ENCODE measurements around the gene BCORL1. TPM values are rescaled to one million over a fixed set of nuclear protein-coding genes. Genes with fewer than 3 reads are reported as not detected.

BCORL1 gene
- total and polyA plus RNA-seq, 2 of the 8 experiments (the other 6 are each of a cell fraction or from before 2014, with no cell fraction given) = 1.4 to 6.2 TPM

DNA sequence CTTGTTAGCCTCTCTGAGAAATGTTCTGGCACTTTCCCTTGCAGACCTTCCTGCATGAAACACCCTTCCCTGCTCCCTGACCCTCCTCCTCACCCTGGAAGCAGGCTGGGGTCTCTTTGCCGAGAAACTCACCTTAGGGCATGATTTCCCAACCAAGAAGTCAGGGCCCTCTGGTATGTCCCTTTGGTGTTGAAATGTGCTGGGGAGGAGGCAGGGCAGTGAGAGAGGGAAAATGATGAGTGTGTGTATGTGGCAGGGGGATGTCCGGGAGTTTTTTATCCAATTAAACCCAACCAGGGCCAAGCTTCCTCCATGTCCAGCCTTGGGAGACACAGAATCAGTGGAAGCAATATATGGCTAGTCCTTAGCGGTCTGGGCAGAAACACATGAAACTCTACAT lies 122.8 kb downstream of the BCORL1 start:
- H4K91ac ChIP-seq (replicated peaks; ENCODE audit: insufficient read length, low read length) = no peak overlapping the region
- H3K4me3 ChIP-seq (ENCODE audit: extremely low read depth in 1 of 4, insufficient read depth in 2 of 4, low read depth in 3 of 4, low read length in 4 of 4) = no peak overlapping the region
- H3K4ac ChIP-seq (replicated peaks; ENCODE audit: insufficient read length, low read depth, low read length) = no peak overlapping the region
- no peak overlapping the region for H2BK15ac ChIP-seq (ENCODE audit: low read length)
- H3K27ac ChIP-seq (ENCODE audit: low read depth, low read length) = no peak overlapping the region
- H3K27me3 ChIP-seq (replicated peaks in 1 of 4; ENCODE audit: control insufficient read depth in 3 of 4, extremely low read depth in 1 of 4, insufficient read depth in 3 of 4, low read length in 3 of 4) = peaks cover 12 to 21% (median 17%) of the 10 kb centered on the region in 4 experiments; a peak in 6 of 7 replicates
- POLR2A ChIA-PET (ENCODE audit: partially characterized antibody) = no interaction called here
- no peak overlapping the region for H2BK120ac ChIP-seq (replicated peaks; ENCODE audit: low read depth, low read length)
- no peaks in the 10 kb centered on the region for H3K79me1 ChIP-seq (ENCODE audit: low read depth, low read length)
- DNase-seq (ENCODE audit: low read depth in 1 of 2, low spot score in 2 of 2) (no peak), FAIRE-seq (no peak)
- no peak overlapping the region for H3K14ac ChIP-seq (ENCODE audit: insufficient read length)
- no peak overlapping the region for H2BK12ac ChIP-seq (ENCODE audit: low read depth, low read length)
- H3K23ac ChIP-seq (ENCODE audit: insufficient read length) = no peak overlapping the region
- no peak overlapping the region for H2AK5ac ChIP-seq (ENCODE audit: low read depth, low read length)
- no peaks in the 10 kb centered on the region for H3K9me3 ChIP-seq (ENCODE audit: insufficient read depth in 2 of 2, low read depth in 1 of 2, low read length in 1 of 2)
- peaks cover 0 to 4% of the 10 kb centered on the region in 2 experiments for H4K20me1 ChIP-seq (replicated peaks in 1 of 2; ENCODE audit: control insufficient read depth in 1 of 2, insufficient read depth in 2 of 2, low read length in 2 of 2)
- CTCF ChIA-PET (ENCODE audit: partially characterized antibody) = interaction anchor here (1.0 to 4.7 kb wide), 3 partner anchors 25 to 46 kb away, joined by 3 to 23 read pairs (median 5); no protein-coding TSS in a partner anchor
- no peak for TF ChIP-seq GTF2F1 (IDR thresholded peaks at IDR 0.05; ENCODE audit: borderline replicate concordance, low read depth, low read length)
- TF ChIP-seq KDM5A (IDR thresholded peaks at IDR 0.05; ENCODE audit: low read length) = no peak
- no peak for TF ChIP-seq CHD2 (IDR thresholded peaks at IDR 0.05; ENCODE audit: low read length)
- no peak overlapping the region for H3K56ac ChIP-seq (replicated peaks; ENCODE audit: insufficient read length, low read depth, low read length)
- H2BK5ac ChIP-seq (ENCODE audit: low read depth, low read length) = no peak overlapping the region
- no peak overlapping the region for H3K9ac ChIP-seq (replicated peaks in 1 of 4; ENCODE audit: extremely low read depth in 1 of 4, low read depth in 3 of 4, low read length in 3 of 4)
- peaks cover 0 to 3% (median 0%) of the 10 kb centered on the region in 4 experiments; a peak in 1 of 8 replicates for H3K36me3 ChIP-seq (ENCODE audit: control insufficient read depth in 2 of 4, insufficient read depth in 4 of 4, low read length in 3 of 4)
- no peak overlapping the region for H3K18ac ChIP-seq (ENCODE audit: extremely low read depth, low read length)
- H2BK20ac ChIP-seq (ENCODE audit: low read length) = no peak overlapping the region
- H3K4me2 ChIP-seq (ENCODE audit: insufficient read depth in 1 of 2, low read depth in 2 of 2, low read length in 2 of 2) = no peak overlapping the region
- no peaks in the 10 kb centered on the region; the same call in 1 of the 2 replicates for H3K23me2 ChIP-seq (ENCODE audit: low read depth, low read length)
- H4K5ac ChIP-seq (ENCODE audit: insufficient read length, low read depth, low read length) = no peak overlapping the region
- H2AFZ ChIP-seq (ENCODE audit: low read length) = no peak overlapping the region
- H4K8ac ChIP-seq (ENCODE audit: extremely low read depth, insufficient read depth, low read length) = no peak overlapping the region
- 85% methylated on average over 2 of the region's 3 CpGs; no CpG with 5 or more reads in 1 of the 2 experiments for WGBS, 2 experiments (ENCODE audit: extremely low coverage in 1 of 2, insufficient coverage in 1 of 2, insufficient read length in 1 of 2, insufficient replicate concordance in 2 of 2, low coverage in 1 of 2, low lambda C conversion rate in 2 of 2, missing lambda C conversion rate in 1 of 2)
- H3K4me1 ChIP-seq (replicated peaks in 1 of 4; ENCODE audit: control insufficient read depth in 3 of 4, insufficient read depth in 4 of 4, low read length in 3 of 4) = peaks cover 0 to 11% (median 0%) of the 10 kb centered on the region in 4 experiments; a peak in 3 of 7 replicates
- no peaks in the 10 kb centered on the region for H3K79me2 ChIP-seq (ENCODE audit: control insufficient read depth in 1 of 2, insufficient read depth in 2 of 2, low read length in 2 of 2)
